B cell (primary cell): ENCODE measurements around the gene ADGRA3. TPM values are rescaled to one million over a fixed set of nuclear protein-coding genes. Genes with fewer than 3 reads are reported as not detected.

ENCODE experiments used
- ATAC-seq: fragments of 200-7000 bp; cut with Tn5 transposase; one replicate; pipeline ENCODE4 v1.10.0; 2021; ENCODE audit warnings: low read depth, mild to moderate bottlenecking, moderate number of reproducible peaks, moderate library complexity
- CTCF ChIA-PET: fragments of 350-600 bp; sonication (Branson Sonifier 250); formaldehyde crosslinking; loops from one replicate; lab custom pipeline; 2021; ENCODE audit warnings: antibody characterized with exemption, inconsistent platforms; lab: Charles Lee
- POLR2A ChIA-PET: fragments of 350-600 bp; sonication (Branson Sonifier 250); formaldehyde crosslinking; loops from one replicate; lab custom pipeline; 2021; ENCODE audit warnings: antibody characterized with exemption; lab: Charles Lee
- DNase-seq: peaks from one replicate; pipeline ENCODE4 v3.0.0; 2013
- H2AFZ ChIP-seq: 2 replicates; pipeline ENCODE4 v1.6.1; 2012; ENCODE audit warnings: mild to moderate bottlenecking, low read depth, low read length; ENCODE audit not compliant: insufficient read depth, poor library complexity, severe bottlenecking
- H3K27ac ChIP-seq, 2 donors: 1 replicate in 1 of 2; 2 replicates in 1 of 2; pipeline ENCODE4 v1.5.1; 2012 to 2013; ENCODE audit warnings: low read length in 2 of 2, mild to moderate bottlenecking in 2 of 2, moderate library complexity in 1 of 2
- H3K27me3 ChIP-seq, 4 experiments: fragments of 200-600 bp in 1 of 4; sonication (generic) in 1 of 4; replicated peaks in 1 of 4; 1 replicate in 2 of 4; 2 replicates in 2 of 4; pipeline versions ENCODE4 v1.6.1 to v1.7.0; 2013 to 2016; ENCODE audit warnings: low read length in 3 of 4, mild to moderate bottlenecking in 2 of 4, mixed read lengths in 1 of 4, moderate library complexity in 1 of 4; ENCODE audit not compliant: insufficient read depth in 4 of 4, control insufficient read depth in 3 of 4; ENCODE audit errors: control extremely low read depth in 1 of 4
- H3K36me3 ChIP-seq, 2 experiments: replicated peaks in 1 of 2; 1 replicate in 1 of 2; 2 replicates in 1 of 2; pipeline versions ENCODE4 v1.6.1 to v1.7.1; 2013; ENCODE audit warnings: low read length in 1 of 2; ENCODE audit not compliant: insufficient read depth in 2 of 2, control insufficient read depth in 1 of 2; ENCODE audit errors: control extremely low read depth in 1 of 2, extremely low read depth in 1 of 2
- H3K4me1 ChIP-seq, 2 donors: fragments of 200-600 bp in 1 of 2; sonication (generic) in 1 of 2; 1 replicate in 1 of 2; 2 replicates in 1 of 2; pipeline versions ENCODE4 v1.5.1 to v1.6.1; 2013 to 2017; ENCODE audit warnings: low read length in 2 of 2; ENCODE audit not compliant: control insufficient read depth in 2 of 2, insufficient read depth in 2 of 2
- H3K4me2 ChIP-seq: replicated peaks from 2 replicates; pipeline ENCODE3; 2012; ENCODE audit warnings: mild to moderate bottlenecking, low read depth, low read length; ENCODE audit not compliant: poor library complexity, severe bottlenecking
- H3K4me3 ChIP-seq, 5 experiments: fragments of 200-600 bp in 1 of 5; sonication (generic) in 1 of 5; 1 replicate in 3 of 5; 2 replicates in 2 of 5; pipeline versions ENCODE4 v1.5.1 to v1.7.0; 2011 to 2016; ENCODE audit warnings: low read length in 4 of 5, mild to moderate bottlenecking in 4 of 5, low read depth in 2 of 5, control low read depth in 1 of 5, moderate library complexity in 1 of 5; ENCODE audit not compliant: insufficient read depth in 1 of 5; ENCODE audit errors: control extremely low read depth in 1 of 5, extremely low read depth in 1 of 5
- H3K79me2 ChIP-seq: fragments of 200-600 bp; sonication (generic); one replicate; pipeline ENCODE4 v1.6.0; 2016; ENCODE audit warnings: low read length; ENCODE audit not compliant: control insufficient read depth, insufficient read depth
- H3K9ac ChIP-seq: fragments of 200-600 bp; sonication (generic); 2 replicates; pipeline ENCODE4 v1.6.1; 2017; ENCODE audit warnings: mild to moderate bottlenecking, low read length, moderate library complexity
- H3K9me3 ChIP-seq, 3 donors: one replicate each; pipeline versions ENCODE4 v1.6.1 to v1.7.1; 2013; ENCODE audit warnings: low read length in 2 of 3; ENCODE audit not compliant: control insufficient read depth in 2 of 3, insufficient read depth in 1 of 3; ENCODE audit errors: control extremely low read depth in 1 of 3
- H4K20me1 ChIP-seq: 2 replicates; pipeline ENCODE4 v1.6.0; 2012; ENCODE audit warnings: mild to moderate bottlenecking, low read length; ENCODE audit not compliant: insufficient read depth, control insufficient read depth, poor library complexity, severe bottlenecking
- H3K27ac Mint-ChIP-seq: one replicate; pipeline ENCODE4 v1.8.0; 2021; ENCODE audit warnings: mixed read lengths
- H3K27me3 Mint-ChIP-seq: one replicate; pipeline ENCODE4 v1.8.0; 2021; ENCODE audit warnings: mixed read lengths
- H3K4me1 Mint-ChIP-seq: one replicate; pipeline ENCODE4 v1.8.0; 2021; ENCODE audit warnings: mixed read lengths
- H3K4me3 Mint-ChIP-seq: one replicate; pipeline ENCODE4 v1.8.0; 2021; ENCODE audit warnings: mixed read lengths
- H3K9me3 Mint-ChIP-seq: one replicate; pipeline ENCODE4 v1.8.0; 2022; ENCODE audit warnings: mixed read lengths; ENCODE audit not compliant: insufficient read depth
- CTCF ChIP-seq: fragments of 200-600 bp; IDR thresholded peaks from one replicate; pipeline ENCODE4 v1.8.0; 2022; ENCODE audit warnings: antibody characterized with exemption, mild to moderate bottlenecking
- EZH2 ChIP-seq: IDR thresholded peaks from 2 replicates; pipeline ENCODE4 v1.6.1; 2012; ENCODE audit warnings: borderline replicate concordance, low read depth, mild to moderate bottlenecking, moderate library complexity, low read length; ENCODE audit not compliant: insufficient read depth, poor library complexity, severe bottlenecking
- WGBS: methylation state at CpG from one replicate; pipeline ENCODE4 v1.1.5; 2013; ENCODE audit warnings: missing lambda C conversion rate; ENCODE audit not compliant: insufficient coverage; 5-methylcytosine and 5-hydroxymethylcytosine counted together
- intact Hi-C: fragments of 100-400 bp; cut with micrococcal nuclease; formaldehyde crosslinking; loops from one replicate; pipeline ENCODE4 v1.10.0; 2022
- polyA plus RNA-seq: library from polyadenylated mRNA; depleted of rRNA; stranded (reverse); fragments of >200 nt; gene quantifications from 2 replicates; pipeline ENCODE4 v1.2.3, GENCODE V29; 2012
- total RNA-seq, 2 donors: library from RNA; stranded (reverse); fragments of 120-200 nt in 1 of 2; gene quantifications; 1 replicate in 1 of 2; 2 replicates in 1 of 2; pipeline versions ENCODE4 v1.2.3 to v1.2.4, GENCODE V29; 2013 to 2022

The ADGRA3 gene
- total and polyA plus RNA-seq, 2 donors (not counting 1 experiment from before 2014, with no cell fraction given) = 0.25 TPM; not detected in 1

DNA sequence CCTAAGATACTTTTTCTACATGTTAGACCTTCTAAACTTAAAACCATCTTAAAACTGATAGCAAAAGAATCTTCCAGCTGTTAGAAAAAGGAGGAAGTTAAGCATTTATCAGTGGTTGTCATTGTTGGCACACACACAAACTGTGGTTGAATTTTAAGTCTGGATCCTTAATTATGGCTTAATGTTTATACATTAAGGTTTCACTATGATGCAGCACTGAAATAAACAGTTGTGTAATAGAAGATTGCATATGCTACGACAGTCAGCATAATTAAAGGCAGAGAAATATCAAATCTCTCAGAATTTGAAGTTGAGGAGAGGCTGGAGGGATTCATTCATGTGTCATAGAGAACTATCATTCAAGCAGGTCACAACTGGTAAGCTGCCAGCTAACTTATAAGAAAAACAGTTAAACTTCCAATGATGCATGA lies 32.3 kb downstream of the ADGRA3 start:
- Histone ChIP-seq H4K20me1 (no peaks in the 10 kb centered on the region), H3K4me3 (no peak overlapping the region), H2AFZ (no peak overlapping the region), H3K79me2 (no peaks in the 10 kb centered on the region), H3K4me2 (no peak overlapping the region), H3K36me3 (no peaks in the 10 kb centered on the region), H3K4me1 (no peaks in the 10 kb centered on the region), H3K9me3 (no peaks in the 10 kb centered on the region), H3K27me3 (no peaks in the 10 kb centered on the region), H3K9ac (no peak overlapping the region), H3K27ac (no peak overlapping the region)
- H3K4me1 Mint-ChIP-seq = no peaks in the 10 kb centered on the region
- H3K4me3 Mint-ChIP-seq = no peak overlapping the region
- DNase-seq (no peak), ATAC-seq (no peak)
- TF ChIP-seq CTCF (no peak), EZH2 (no peak)
- ChIA-PET CTCF (no interaction called here), POLR2A (no interaction called here)
- no peaks in the 10 kb centered on the region for H3K27me3 Mint-ChIP-seq
- WGBS = no CpG with 5 or more reads among the region's 1 CpG
- intact Hi-C loops = no loop called here
- peaks cover under 1% of the 10 kb centered on the region for H3K9me3 Mint-ChIP-seq
- no peak overlapping the region for H3K27ac Mint-ChIP-seq

- ATAC-seq = no peak
- Mint-ChIP-seq H3K9me3 (peaks cover 3% of the 10 kb centered on the region), H3K4me3 (no peak overlapping the region), H3K4me1 (no peaks in the 10 kb centered on the region), H3K27me3 (no peaks in the 10 kb centered on the region), H3K27ac (no peak overlapping the region)
- Histone ChIP-seq H3K79me2 (no peaks in the 10 kb centered on the region), H2AFZ (no peak overlapping the region), H3K4me2 (no peak overlapping the region), H3K9ac (no peak overlapping the region), H3K36me3 (no peaks in the 10 kb centered on the region), H3K4me1 (no peaks in the 10 kb centered on the region), H3K27me3 (no peaks in the 10 kb centered on the region), H4K20me1 (no peaks in the 10 kb centered on the region), H3K27ac (no peak overlapping the region), H3K4me3 (no peak overlapping the region), H3K9me3 (no peaks in the 10 kb centered on the region)
- WGBS = 77% methylated on average over 3 of the region's 3 CpGs
- TF ChIP-seq CTCF = no peak
- no peak for TF ChIP-seq EZH2
- intact Hi-C loops = no loop called here
- no peak for DNase-seq
- POLR2A ChIA-PET = no interaction called here
- CTCF ChIA-PET = no interaction called here
Observed at GRCh38 chr4:22482250-22483127, 33.4 kb downstream of the ADGRA3 start.
